Dermis microvascular lymphatic vessel endothelial cell (primary cell): ENCODE results near the gene RAMP1. TPM values are rescaled to one million over a fixed set of nuclear protein-coding genes. Genes with fewer than 3 reads are reported as not detected.
"Not testable (repeated sequence)": the region's sequence is repeated elsewhere in the genome, so short reads cannot be mapped to it uniquely, and the experiment has no call there.

Experiments
- DNase-seq, 2 donors: peaks; one replicate each; pipeline versions ENCODE4 v3.0.0 to v3.0.0-alpha.2; 2010; ENCODE audit warnings: low read depth in 2 of 2
- total RNA-seq: library from RNA; depleted of rRNA; stranded (reverse); fragments of >200 nt; gene quantifications from 2 replicates; pipeline ENCODE4 v1.2.1, GENCODE V29; 2014

The RAMP1 gene
- total RNA-seq, 1 donor from 2014 or later = not detected

DNA sequence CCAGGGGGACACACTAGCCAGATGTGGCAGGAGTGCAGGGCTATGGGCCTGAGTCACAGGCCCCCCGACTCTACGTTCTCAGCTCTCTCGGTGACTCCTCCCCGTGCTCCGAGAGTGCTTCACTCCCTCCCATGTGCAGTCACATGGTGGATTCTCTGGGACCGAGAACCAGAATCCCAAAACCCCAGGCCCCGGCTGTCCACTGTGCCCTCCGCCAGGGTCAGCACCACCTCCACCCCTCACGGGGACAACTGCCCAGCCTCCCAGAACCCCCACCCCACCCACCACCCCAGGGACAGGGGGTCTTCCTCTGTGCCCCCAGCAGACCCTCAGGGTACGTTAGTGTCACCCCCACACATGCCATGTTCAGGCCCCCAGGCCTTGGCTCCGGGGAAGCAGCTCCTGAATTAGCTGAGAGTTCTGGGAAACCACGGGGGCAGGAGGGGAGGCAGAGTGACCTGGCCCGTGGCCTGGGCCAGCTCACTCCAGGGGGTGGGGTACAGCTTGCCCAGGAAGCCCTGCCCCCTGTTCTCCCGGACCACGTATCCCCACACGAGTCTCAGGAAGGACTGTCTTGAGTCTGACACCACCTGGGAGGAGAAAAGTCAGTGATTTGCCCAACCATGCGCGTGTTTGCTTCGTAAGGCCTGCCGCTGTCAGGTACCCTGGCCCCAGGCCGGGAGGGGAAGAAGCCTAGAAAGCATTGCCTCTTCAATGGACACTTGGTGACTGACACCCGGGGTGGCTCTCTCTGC is 4.4 kb downstream of the RAMP1 start:
- no peak for DNase-seq

DNA sequence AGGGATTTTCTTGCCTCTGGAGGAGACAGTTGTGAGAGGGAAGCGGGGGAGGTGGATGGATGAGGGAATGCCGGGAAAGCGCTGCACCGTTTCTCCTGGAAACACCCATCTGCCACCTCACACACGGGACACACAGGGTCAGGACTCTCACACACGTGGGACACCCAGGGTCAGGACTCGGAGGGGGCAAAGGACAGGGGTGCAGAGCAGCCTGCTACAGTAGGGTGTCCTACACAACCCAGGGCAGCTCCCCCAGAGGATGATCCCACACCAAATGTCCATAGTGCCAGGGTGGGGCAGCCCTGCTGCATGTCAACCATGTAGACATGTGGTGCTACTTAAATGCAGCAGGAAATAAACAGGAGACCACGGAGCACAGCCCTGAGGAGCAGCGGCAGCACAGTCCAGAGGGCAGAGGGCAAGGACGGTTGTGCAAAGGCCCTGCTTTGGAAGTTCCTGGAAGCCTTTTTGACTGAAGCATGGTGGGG is 5.1 kb downstream of the RAMP1 start:
- no peak for DNase-seq

DNA sequence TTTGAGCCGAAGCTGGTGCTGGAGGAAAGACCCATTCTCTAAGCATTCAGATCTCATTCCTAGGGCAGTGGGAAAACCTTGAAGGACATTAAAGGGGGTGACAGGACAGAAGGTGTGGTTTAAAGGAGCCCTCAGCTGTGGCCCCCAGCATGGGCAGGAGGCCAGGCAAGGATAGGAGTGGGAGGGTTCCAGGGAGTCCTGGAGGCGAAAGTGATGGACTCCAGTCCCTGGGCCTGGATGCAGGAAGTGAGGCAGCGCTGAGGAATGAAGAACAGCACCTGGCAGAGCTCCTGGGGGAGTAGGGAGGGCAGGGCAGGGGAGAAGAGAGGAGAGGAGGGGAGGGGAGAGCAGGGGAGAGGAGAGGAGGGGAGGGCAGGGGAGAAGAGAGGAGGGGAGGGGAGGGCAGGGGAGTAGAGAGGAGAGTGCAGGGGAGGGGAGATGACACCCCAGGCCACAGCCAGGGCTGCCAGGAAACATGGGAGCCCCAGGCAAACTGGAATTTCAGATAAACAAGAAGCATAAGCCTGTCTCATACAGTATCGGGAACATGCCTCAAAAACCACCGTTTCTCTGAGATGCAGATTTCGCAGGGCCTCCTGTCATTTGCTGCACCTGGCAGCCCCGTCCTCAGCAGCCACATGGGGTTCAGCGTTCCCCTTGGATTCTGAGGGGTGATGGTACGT is 5.7 kb downstream of the RAMP1 start:
- DNase-seq = peak in 1 of 2 donors; percentile 28

DNA sequence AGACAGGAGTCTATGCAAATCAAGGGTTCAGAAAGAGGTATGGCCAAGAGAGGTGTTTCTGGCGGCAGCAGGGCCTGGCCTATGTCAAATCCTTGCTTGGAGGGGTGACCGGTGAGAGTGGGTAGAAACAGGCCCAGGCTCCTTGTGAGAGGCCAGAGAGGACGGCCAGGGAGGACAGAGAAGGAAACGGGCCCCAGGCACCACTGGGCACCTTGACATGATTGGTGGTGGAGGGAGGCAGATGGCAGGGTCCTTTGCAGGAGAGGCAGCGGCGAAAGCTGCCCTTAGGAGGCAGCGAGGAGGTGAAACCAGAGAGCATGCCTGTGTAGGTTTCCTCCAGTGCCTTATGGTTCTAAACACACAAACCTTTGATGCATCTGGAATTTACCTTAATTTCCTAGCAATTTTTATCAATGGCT is 6.2 kb downstream of the RAMP1 start:
- no peak for DNase-seq

DNA sequence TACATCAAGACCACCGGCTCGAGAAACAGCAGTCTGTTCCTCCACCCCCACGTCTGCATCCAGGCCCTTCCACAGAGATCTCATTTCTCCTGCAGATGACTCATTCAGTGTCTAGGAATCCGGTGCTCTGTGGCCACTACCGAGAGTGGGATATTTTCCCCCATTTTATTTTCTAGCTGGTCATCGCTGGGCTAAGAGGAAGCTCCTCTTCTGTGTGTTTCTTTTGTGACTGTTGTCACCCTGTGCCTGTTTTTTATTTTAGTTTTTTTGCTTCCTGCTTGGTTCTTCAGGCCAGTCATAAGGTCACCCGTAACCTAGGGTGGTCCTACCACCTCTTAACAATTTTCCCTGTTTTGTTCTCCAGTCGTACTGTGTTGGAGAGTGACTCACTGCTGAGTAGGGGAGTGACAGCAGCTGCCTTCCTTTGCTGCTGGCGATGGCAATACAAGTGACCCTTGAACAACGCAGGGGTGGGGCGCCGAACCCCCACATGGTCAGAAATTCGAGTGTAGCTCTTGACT is 6.7 kb downstream of the RAMP1 start:
- DNase-seq = peak in 1 of 2 donors; percentile 49

DNA sequence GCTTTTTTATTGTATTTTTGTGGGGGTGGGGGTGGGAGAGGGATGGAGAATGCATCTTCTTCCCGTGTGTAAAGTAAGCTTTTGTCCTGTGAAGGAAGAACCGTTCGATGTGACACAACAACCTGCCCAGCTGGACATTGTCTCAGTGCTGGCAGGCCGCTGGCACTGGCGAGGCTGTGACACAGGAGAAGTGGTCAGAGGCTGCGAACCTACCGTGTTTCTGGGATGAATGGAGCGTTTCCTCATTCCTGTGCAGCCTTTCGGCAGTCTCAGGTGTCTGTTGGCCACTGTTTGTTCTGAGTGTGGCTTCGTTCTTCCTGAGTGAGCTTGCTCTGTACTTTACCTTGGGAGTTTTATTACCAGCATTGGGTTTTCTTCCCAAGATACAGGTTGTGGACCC is 8.0 kb downstream of the RAMP1 start:
- DNase-seq = no peak

DNA sequence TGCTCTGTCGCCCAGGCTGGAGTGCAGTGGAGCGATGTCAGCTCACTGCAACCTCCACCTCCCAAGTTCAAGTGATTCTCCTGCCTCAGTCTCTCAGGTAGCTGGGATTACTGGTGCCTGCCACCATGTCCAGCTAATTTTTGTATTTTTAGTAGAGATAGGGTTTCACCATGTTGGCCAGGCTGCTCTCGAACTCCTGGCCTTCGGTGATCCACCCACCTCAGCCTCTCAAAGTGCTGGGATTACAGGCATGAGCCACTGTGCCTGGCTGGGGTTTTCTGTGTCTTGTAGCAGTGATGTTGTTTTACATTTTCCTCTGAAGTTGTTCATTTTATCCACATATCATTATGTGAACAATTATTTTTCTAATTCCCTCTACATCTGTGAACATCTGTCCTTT is 8.7 kb downstream of the RAMP1 start:
- DNase-seq = not testable (repeated sequence)

DNA sequence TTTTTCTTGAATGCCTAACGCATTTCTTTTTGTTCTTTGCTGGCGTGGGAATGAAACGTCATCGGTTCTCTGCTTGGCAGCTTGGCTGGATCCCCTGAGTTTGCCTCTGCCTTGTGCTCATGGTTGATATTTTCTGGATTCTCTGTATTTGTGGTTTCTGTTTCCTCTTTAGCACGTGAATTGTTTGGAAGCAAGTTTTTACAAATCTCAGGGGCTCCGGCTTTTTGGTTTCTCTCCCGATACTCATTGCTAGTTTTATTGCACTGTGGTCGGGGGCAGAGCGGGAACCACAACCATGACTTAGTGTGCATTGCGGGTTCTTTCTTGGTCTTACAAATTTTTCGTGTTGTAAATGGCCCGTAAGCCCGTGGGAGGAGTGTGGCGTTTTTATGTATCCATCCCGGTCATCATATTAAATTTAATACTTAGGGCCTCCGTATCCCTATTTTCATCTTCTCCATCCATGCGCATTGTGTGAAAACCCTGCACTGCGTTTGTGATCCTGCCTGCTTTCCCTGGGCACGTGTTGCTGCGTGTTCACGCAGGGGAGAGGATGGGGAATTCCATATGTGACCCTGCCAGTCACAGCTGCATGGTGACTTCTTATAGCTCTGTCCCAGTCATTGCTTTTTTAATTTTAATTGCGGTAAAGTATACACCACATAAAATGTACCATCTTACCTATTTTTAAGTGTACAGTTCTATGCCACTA is 9.4 kb downstream of the RAMP1 start:
- DNase-seq = no peak

DNA sequence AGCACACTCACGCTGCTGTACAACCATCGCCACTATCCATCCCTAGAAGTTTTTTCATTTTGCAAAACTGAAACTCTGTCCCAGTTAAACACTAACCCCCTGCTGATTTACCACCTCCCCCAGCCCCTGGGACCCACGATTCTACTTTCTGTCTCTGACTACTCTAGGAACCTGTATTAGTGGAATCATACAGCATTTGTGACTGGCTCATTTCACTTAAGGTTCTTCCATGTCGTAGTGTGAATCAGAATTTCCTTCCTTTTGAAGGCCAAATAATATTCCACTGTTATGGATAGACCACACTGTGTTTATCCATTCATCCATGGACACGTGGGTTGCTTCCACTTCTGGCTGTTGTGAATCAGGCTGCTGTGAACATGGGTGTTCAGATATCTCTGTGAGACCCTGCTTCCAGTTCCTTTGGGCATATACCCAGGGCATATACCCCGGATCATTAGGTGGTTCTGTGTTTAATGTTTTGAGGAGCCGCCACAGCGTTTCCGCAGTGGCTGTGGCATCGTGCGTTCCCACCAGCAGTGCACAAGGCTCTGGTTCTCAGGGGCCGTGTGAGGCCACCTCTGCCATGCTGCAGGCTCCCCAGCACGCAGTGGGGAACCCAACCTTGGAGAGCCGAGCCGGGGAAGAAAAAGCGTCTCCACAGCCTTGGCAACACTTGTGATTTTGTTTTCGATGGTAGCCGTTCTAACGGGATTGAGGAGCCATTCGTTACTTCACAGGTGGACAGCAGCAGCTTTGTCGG is 10.1 kb downstream of the RAMP1 start:
- no peak for DNase-seq

DNA sequence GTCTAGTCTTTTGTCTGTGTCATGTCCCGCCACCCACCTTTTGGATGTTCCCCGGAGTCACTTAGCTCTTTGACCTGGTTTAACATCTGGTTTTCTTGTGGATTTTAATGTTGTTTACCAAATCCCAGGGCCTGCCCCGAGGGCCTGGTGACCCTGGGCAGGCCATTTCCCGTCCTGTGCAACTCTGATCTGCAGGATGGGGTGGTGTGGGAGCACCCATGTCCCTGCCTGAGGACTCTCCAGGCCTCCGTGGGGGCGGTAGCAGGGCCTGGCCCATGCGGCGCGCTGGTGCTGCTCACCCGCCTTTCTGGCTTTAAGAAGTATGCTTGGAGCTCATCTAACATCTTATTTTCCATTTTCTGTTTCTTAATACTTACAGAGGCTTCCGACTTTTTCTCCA is 10.7 kb downstream of the RAMP1 start:
- no peak for DNase-seq

DNA sequence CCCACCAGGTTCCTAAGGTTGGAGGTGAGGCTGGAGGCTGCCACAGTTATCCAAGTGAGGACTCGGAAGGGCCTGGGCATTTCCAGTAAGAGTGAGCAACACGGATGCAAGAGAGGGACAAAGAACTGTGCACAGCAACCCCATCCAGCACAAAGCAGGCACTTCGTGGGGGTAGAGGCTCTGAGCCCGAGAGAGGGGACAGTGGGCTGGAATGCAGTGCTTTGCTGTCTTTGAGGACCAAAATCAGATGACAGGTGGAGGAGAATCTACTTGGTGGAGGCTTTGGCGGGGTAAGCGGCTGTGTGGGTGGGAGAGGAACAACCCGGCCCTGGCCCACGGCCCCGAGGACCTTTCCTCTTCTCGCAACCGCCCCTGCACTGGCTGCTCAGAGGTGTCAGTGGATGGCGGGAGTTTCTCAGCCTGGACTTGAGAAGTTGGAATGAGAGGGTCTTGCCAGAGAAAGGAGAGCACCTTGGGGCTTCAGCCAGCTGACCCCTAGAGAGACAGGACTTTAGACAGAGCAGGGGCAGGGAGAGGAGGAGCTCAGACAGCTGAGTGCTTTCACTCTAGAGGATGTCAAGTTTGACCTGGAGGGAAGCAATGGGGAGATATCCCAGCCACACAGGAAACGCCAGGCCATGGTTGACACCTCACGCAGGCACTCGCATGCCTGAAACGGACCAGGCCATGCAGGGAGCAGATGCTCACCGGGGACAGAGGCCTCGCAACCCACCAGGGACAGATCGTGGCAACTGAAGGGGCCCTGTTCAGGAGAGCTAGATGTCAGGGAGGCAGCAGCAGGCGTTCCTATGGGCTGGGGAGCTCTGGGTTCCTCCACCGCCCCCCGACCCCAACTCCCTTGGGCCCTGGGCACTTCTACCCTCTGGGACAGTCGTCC is 11.6 kb downstream of the RAMP1 start:
- no peak for DNase-seq

DNA sequence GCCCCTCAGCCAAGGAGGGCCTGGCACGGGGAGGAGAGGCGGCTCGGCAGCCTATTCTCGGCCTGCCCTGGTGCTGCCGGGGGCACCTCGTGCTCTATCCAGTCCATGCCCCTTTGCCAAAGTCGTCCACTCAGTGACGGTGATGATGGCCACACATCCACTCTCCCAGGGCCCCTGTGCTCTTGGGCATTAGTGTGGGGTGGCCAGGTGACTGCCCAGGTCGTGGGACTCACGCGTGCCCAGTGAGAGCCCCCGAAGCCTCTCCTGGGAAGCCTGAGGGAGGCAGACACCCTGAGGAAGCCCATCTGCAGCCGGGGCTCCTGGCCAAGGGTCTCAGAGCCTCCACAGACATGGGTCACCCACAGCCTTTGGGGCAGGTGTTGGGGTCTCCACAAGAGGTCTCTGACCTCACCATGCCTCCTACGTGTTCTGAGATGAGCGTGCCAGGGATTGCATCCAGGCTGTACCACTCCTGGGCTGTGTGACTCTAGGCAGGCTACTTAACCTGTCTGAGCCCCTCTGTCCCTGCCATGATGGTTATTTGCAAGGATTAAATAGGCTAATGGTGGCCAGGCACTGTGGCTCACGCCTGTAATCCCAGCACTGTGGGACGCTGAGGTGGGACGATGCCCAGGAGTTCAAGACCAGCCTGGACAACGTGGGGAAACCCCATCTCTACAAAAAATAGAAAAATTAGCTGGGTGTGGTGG is 12.9 kb downstream of the RAMP1 start:
- DNase-seq = no peak

DNA sequence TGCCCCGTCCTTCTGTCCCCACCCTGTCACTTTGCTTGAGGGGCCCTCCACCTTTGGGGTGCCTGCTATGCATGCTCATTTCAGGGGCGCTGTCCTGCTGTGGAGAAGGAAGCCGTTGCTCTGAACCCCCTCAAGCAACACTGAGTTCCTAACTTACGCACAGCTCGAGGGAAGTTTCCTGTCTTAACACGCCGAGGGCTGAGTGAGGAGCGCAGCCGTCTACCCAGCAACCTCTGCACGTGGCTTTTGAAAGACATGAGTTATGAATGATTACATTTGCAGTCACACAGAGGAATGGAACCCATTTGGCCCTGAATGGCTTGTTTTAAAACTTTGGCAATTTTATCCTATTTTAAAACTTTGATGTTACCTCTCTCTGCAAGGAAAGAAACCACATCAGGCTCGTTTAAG is 14.0 kb downstream of the RAMP1 start:
- no peak for DNase-seq

DNA sequence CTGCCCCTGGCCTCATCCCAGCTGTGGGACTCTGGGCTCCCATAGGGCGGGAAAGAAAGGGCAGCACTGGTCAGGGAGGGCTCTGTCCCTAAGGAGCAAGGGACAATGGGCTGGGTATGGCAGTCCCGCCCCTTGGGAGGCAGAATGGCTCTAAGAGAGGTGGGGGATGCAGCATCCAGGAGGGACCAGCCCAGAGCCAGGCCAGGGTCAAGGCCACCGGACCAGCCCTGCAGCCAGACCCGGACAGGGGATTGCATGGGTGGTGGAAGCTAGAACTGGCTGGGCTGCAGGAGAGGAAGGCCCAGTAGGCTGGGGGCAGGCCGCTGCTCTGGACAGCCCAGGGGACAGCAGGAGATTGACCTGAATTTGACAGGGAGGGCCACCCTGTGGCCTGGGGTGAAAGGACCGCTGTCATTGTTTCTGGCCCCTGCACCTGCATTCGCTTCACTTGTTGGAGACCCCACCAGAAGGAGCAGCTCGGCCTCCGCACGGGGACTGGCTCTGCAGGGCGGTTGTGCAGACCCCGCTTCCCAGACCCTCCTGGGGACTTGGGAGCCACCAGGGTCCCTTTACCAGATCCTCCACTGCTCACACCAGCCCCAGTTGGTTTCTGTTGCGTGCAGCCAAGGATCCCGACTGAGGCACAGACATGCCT is 14.6 kb downstream of the RAMP1 start:
- no peak for DNase-seq

DNA sequence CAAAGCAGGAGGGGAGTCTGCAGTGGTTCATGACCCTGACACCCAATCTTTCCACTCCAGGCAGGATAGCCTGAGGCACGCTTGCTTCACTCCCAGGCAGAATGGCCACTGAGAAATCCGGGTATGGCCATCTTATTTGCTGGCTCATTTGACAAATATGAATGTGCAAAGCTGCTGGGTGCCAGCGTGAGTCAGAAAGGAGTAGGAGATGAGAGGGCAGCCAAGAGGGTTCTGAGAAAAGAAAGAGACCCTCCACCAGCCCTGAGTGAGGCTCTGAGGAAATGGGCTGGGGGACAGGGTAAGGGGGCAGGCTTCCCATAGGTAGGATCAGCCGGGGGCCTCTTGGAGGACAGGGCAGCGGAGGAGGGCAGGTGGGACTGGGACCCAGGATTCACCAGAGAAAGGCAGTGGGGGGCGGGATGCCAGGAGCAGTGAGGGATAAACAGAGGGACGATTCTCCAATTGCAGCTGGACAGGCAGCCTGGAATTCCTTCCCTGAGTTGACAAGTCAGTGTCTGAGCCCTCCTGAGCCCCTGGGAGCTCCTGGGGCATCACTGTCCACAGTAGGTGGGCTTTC is 15.2 kb downstream of the RAMP1 start:
- no peak for DNase-seq

DNA sequence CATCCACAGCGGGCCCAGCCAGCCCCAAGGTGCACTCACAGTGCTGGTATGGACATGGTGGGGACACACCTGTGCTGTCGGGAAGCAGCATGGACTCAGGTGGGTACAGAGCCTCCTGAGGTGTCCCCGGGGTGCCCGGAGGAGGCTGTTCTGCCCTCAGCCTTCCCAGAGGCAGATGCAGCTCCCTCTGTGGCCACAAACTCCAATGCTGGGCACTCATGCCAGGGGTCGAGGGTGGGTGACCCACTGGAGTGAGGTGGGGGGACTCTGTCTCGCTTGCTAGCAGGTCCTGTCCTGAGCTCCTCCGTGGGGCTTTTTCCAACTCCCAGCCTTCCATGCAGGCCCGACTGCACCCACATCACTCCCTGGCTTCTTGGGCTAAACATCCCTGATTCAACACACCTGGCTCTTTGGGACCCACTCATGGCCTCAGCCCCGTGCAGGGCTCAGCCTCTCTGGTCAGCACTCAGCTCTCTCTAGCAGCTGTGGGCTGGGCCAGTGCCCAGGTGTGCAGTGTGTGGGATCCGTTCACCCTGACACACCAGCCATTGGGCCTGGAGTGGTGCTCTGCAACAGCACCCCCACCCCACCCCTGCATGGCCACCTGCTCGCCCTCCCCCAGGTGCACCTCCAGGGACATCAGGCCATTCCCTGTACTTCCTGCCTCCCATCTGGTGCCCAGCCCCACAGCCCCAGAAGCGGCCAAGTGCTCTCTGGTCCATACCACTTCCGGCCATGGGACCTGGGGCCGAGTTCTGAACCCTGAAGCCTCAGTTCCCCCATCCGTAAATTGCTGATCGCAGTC is 16.0 kb downstream of the RAMP1 start:
- no peak for DNase-seq

DNA sequence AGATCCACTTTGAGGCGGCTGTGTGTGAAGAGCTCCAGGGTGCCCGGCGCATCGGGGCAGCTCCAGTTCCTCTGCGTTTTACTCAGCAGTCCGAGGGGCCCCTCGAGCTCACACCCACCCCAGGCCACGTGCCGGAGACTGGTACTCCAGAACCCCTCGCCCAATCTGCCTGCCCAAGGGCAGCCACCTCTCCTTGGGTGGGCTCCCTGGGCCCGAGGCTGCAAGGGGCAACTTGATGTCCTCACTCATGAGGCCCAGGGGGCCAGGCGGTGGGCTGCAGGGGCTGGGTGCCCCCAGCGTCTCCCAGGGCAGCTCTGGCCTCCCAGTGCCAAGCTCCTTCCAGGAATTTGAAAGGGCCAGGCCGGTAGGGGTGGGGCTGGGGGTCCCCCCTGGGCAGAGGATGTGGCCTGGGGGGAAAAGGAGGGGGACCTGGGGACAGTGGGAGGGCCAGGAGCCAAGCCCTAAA is 16.7 kb downstream of the RAMP1 start:
- no peak for DNase-seq

DNA sequence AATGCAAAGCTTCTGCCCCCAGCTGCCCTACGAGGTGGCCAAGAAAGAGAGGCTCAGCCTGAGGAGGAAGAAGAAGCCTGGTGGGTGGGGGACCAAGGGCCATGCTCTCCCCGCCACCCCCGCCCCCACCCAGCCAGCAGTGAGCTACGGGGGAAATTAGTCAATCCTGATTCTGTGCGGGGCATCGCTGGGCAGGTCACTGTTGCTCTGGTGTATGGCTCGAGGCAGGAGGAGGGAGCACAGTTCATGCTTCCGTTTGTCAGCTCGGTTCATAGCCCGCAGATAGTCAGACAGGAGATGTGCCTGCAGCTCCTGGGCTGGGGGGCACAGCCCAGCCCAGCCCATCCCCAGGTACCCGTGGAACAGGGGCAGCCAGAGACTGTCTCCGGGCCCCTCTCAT is 17.1 kb downstream of the RAMP1 start:
- no peak for DNase-seq
